ENCODE data around the gene ZNF791. TPM values are rescaled to one million over a fixed set of nuclear protein-coding genes. Genes with fewer than 3 reads are reported as not detected.

ZNF791 gene
- total RNA-seq, 1 experiment from 2014 or later = 21.4 TPM

Other genes with a start within 250 kb of the ZNF791 start
- 2.1 and 6.3 TPM in 2 replicates for gene ZNF442, start 245.2 kb upstream of the ZNF791 start, total RNA-seq (2014; rRNA removed; shearing (Covaris generic); ENCODE audit: low replicate concordance)
- gene ZNF799, start 209.6 kb upstream of the ZNF791 start, total RNA-seq (2014; rRNA removed; shearing (Covaris generic); ENCODE audit: low replicate concordance) = 5.1 TPM in 2 replicates
- 2.3 and 4.0 TPM in 2 replicates for gene ZNF443, start 169.9 kb upstream of the ZNF791 start, total RNA-seq (2014; rRNA removed; shearing (Covaris generic); ENCODE audit: low replicate concordance)
- gene ZNF709, start 126.1 kb upstream of the ZNF791 start, total RNA-seq (2014; rRNA removed; shearing (Covaris generic); ENCODE audit: low replicate concordance) = 5.7 and 10.1 TPM in 2 replicates
- gene ZNF564, start 59.4 kb upstream of the ZNF791 start, total RNA-seq (2014; rRNA removed; shearing (Covaris generic); ENCODE audit: low replicate concordance) = 7.3 and 9.4 TPM in 2 replicates
- 13.2 and 14.2 TPM in 2 replicates for gene ZNF490, start 107 bp upstream of the ZNF791 start, total RNA-seq (2014; rRNA removed; shearing (Covaris generic); ENCODE audit: low replicate concordance)
- 77.2 and 94.3 TPM in 2 replicates for gene MAN2B1, start 55.8 kb downstream of the ZNF791 start, total RNA-seq (2014; rRNA removed; shearing (Covaris generic); ENCODE audit: low replicate concordance)
- gene WDR83, start 55.9 kb downstream of the ZNF791 start, total RNA-seq (2014; rRNA removed; shearing (Covaris generic); ENCODE audit: low replicate concordance) = 13.3 and 16.5 TPM in 2 replicates
- gene DHPS, start 71.0 kb downstream of the ZNF791 start, total RNA-seq (2014; rRNA removed; shearing (Covaris generic); ENCODE audit: low replicate concordance) = 62.2 and 90.8 TPM in 2 replicates
- gene GNG14, start 77.1 kb downstream of the ZNF791 start, total RNA-seq (2014; rRNA removed; shearing (Covaris generic); ENCODE audit: low replicate concordance) = not detected in 2 replicates
- 2.1 and 12.8 TPM in 2 replicates for gene FBXW9, start 85.7 kb downstream of the ZNF791 start, total RNA-seq (2014; rRNA removed; shearing (Covaris generic); ENCODE audit: low replicate concordance)
- gene TNPO2, start 113.0 kb downstream of the ZNF791 start, total RNA-seq (2014; rRNA removed; shearing (Covaris generic); ENCODE audit: low replicate concordance) = 26.1 and 40.7 TPM in 2 replicates
- gene TRIR, start 123.8 kb downstream of the ZNF791 start, total RNA-seq (2014; rRNA removed; shearing (Covaris generic); ENCODE audit: low replicate concordance) = 147 and 332 TPM in 2 replicates
- 42.3 and 78.0 TPM in 2 replicates for gene GET3, start 126.6 kb downstream of the ZNF791 start, total RNA-seq (2014; rRNA removed; shearing (Covaris generic); ENCODE audit: low replicate concordance)
- gene BEST2, start 140.9 kb downstream of the ZNF791 start, total RNA-seq (2014; rRNA removed; shearing (Covaris generic); ENCODE audit: low replicate concordance) = not detected in 2 replicates
- 7.6 and 21.2 TPM in 2 replicates for gene HOOK2, start 164.6 kb downstream of the ZNF791 start, total RNA-seq (2014; rRNA removed; shearing (Covaris generic); ENCODE audit: low replicate concordance)
- 60.0 and 156 TPM in 2 replicates for gene JUNB, start 180.6 kb downstream of the ZNF791 start, total RNA-seq (2014; rRNA removed; shearing (Covaris generic); ENCODE audit: low replicate concordance)
- gene PRDX2, start 190.9 kb downstream of the ZNF791 start, total RNA-seq (2014; rRNA removed; shearing (Covaris generic); ENCODE audit: low replicate concordance) = 372 and 566 TPM in 2 replicates
- gene THSD8, start 191.1 kb downstream of the ZNF791 start, total RNA-seq (2014; rRNA removed; shearing (Covaris generic); ENCODE audit: low replicate concordance) = 9.0 TPM in 1 of 2 replicates, not detected in the other
- gene RNASEH2A, start 195.7 kb downstream of the ZNF791 start, total RNA-seq (2014; rRNA removed; shearing (Covaris generic); ENCODE audit: low replicate concordance) = 37.8 and 48.4 TPM in 2 replicates
- gene RTBDN, start 223.7 kb downstream of the ZNF791 start, total RNA-seq (2014; rRNA removed; shearing (Covaris generic); ENCODE audit: low replicate concordance) = not detected in 2 replicates
- 0.48 and 3.3 TPM in 2 replicates for gene MAST1, start 227.6 kb downstream of the ZNF791 start, total RNA-seq (2014; rRNA removed; shearing (Covaris generic); ENCODE audit: low replicate concordance)

All from Karpas-422 (cell line).